Measurements from ENCODE around the gene KRT28. TPM values are rescaled to one million over a fixed set of nuclear protein-coding genes. Genes with fewer than 3 reads are reported as not detected.

Gene KRT28
- total and polyA plus RNA-seq, 12 donors: not detected

GRCh38 chr17:40791787-40792436 is 7.8 kb downstream of the KRT28 start:
- WGBS, 4 donors: 31 to 36% (median 34%) methylated on average over 6 of the region's 6 CpGs

GRCh38 chr17:40791111-40791510 is 8.6 kb downstream of the KRT28 start:
- Histone ChIP-seq H3K4me1 (replicated peaks in 1 of 2) (no peaks in the 10 kb centered on the region), H3K4me3 (no peak overlapping the region), H3K27me3 (peaks cover 6% of the 10 kb centered on the region), H3K36me3 (replicated peaks in 1 of 2) (no peaks in the 10 kb centered on the region), H3K27ac (no peak overlapping the region), H3K9me3 (replicated peaks in 1 of 3) (no peaks in the 10 kb centered on the region)
- TF ChIP-seq, protein P1, sequence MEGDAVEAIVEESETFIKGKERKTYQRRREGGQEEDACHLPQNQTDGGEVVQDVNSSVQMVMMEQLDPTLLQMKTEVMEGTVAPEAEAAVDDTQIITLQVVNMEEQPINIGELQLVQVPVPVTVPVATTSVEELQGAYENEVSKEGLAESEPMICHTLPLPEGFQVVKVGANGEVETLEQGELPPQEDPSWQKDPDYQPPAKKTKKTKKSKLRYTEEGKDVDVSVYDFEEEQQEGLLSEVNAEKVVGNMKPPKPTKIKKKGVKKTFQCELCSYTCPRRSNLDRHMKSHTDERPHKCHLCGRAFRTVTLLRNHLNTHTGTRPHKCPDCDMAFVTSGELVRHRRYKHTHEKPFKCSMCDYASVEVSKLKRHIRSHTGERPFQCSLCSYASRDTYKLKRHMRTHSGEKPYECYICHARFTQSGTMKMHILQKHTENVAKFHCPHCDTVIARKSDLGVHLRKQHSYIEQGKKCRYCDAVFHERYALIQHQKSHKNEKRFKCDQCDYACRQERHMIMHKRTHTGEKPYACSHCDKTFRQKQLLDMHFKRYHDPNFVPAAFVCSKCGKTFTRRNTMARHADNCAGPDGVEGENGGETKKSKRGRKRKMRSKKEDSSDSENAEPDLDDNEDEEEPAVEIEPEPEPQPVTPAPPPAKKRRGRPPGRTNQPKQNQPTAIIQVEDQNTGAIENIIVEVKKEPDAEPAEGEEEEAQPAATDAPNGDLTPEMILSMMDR (IDR thresholded peaks at IDR 0.05): no peak
- TF ChIP-seq POLR2A (IDR thresholded peaks at IDR 0.05): no peak
- intact Hi-C loops (cut with DNase I): loop anchor here (5.0 to 10.0 kb wide), 2 partner anchors 174 to 176 kb away; no protein-coding TSS in a partner anchor
- no peak for DNase-seq
- WGBS, 4 donors: 81 to 89% (median 84%) methylated on average over 1 of the region's 1 CpG

More at GRCh38 chr17:40791787-40792436, 7.8 kb downstream of the KRT28 start:
- no peak for DNase-seq
- Histone ChIP-seq H3K9me3 (replicated peaks in 1 of 3) (no peaks in the 10 kb centered on the region), H3K4me3 (no peak overlapping the region), H3K27ac (no peak overlapping the region), H3K36me3 (replicated peaks in 1 of 2) (no peaks in the 10 kb centered on the region), H3K27me3 (peaks cover 6% of the 10 kb centered on the region), H3K4me1 (replicated peaks in 1 of 2) (no peaks in the 10 kb centered on the region)
- intact Hi-C loops (cut with DNase I): loop anchor here (5.0 to 10.0 kb wide), 2 partner anchors 175 to 177 kb away; no protein-coding TSS in a partner anchor
- TF ChIP-seq POLR2A (IDR thresholded peaks at IDR 0.05): no peak
- TF ChIP-seq, protein P1 (IDR thresholded peaks at IDR 0.05): peak; percentile 29 to 75 (median 65)

DNA sequence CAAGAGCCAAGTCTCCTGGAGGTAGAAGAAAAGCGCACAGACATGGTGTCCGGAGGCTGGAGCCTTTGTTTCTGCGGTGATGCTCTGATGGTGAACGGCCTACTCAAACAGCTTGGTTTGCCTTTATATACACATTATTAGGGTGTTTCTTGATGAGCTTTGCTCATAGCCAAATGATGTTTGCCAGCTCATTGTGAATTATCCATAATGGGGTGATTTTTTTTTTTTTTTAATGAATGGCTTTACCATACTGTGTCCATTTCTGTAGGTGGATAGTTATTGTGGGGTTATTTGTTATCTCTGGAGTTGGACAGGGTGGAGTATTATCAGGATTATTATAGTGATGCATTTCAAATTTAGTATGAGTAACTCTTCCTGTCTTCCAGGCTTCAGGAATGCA is 17.3 kb downstream of the KRT28 start, which contains the start of gene KRT27:
TSS of gene KRT27 (minus strand) at position 101 of the 400 bp plus-strand sequence. CDS start at position 44, 57 bp downstream.
- no peak within 1 kb of the TSS for H3K4me3 ChIP-seq
- H3K4me1 ChIP-seq (replicated peaks in 1 of 2): no peaks in the 10 kb centered on the region
- no peaks in the 10 kb centered on the region for H3K9me3 ChIP-seq (replicated peaks in 1 of 3)
- H3K27ac ChIP-seq: no peak within 1 kb of the TSS
- TF ChIP-seq, protein P1 (IDR thresholded peaks at IDR 0.05): no peak
- TF ChIP-seq POLR2A (IDR thresholded peaks at IDR 0.05): no peak
- 86 to 100% (median 93%) methylated on average over 4 of the region's 4 CpGs for WGBS, 4 donors
- H3K27me3 ChIP-seq: peaks cover 20% of the 10 kb centered on the region
- intact Hi-C loops (cut with DNase I): no loop called here
- no peaks in the 10 kb centered on the region for H3K36me3 ChIP-seq (replicated peaks in 1 of 2)
- DNase-seq: no peak

GRCh38 chr17:40779181-40779909 is 20.4 kb downstream of the KRT28 start:
- no peaks in the 10 kb centered on the region for H3K4me1 ChIP-seq (replicated peaks in 1 of 2)
- TF ChIP-seq POLR2A (IDR thresholded peaks at IDR 0.05): no peak
- TF ChIP-seq, protein P1 (IDR thresholded peaks at IDR 0.05): no peak
- H3K27me3 ChIP-seq: peaks cover 26% of the 10 kb centered on the region
- H3K27ac ChIP-seq: no peak overlapping the region
- WGBS, 4 donors: 21 to 39% (median 29%) methylated on average over 32 to 37 of the region's 37 CpGs
- H3K9me3 ChIP-seq (replicated peaks in 1 of 3): no peaks in the 10 kb centered on the region
- H3K4me3 ChIP-seq: peak overlapping the region in 1 of 4 donors; percentile 10
- no peak for DNase-seq
- no peaks in the 10 kb centered on the region for H3K36me3 ChIP-seq (replicated peaks in 1 of 2)
- intact Hi-C loops (cut with DNase I): no loop called here

Measured in adrenal gland (tissue), 12 donors.